ENCODE measurements around the gene ITGB1BP1.

- TF ChIP-seq POLR2A (IDR thresholded peaks at IDR 0.05) (no peak), CTCF (IDR thresholded peaks at IDR 0.05) (no peak)
These were observed 69.0 kb downstream of the ITGB1BP1 start for GRCh38 chr2:9354318-9354717.

All from Peyer's patch (tissue), 4 donors.